NB4 (cell line): ENCODE measurements around the gene ACOX2.

Source experiments
- DNase-seq: peaks from one replicate; pipeline ENCODE4 v3.0.0; 2010; ENCODE audit warnings: low read depth
- H3K4me3 ChIP-seq: one replicate; pipeline ENCODE4 v1.5.1; 2011; ENCODE audit warnings: mild to moderate bottlenecking, low read depth, low read length, moderate library complexity
- CTCF ChIP-seq: IDR thresholded peaks from one replicate; pipeline ENCODE4 v1.5.1; 2012; ENCODE audit warnings: low read depth, low read length
- MAX ChIP-seq: IDR thresholded peaks from 2 replicates; pipeline ENCODE4 v1.6.1; 2011; ENCODE audit warnings: low read depth, low read length
- MYC ChIP-seq: IDR thresholded peaks from 2 replicates; pipeline ENCODE4 v1.6.1; 2011; ENCODE audit warnings: low read depth, low read length
- POLR2A ChIP-seq: IDR thresholded peaks from 2 replicates; pipeline ENCODE4 v1.6.1; 2011; ENCODE audit warnings: mild to moderate bottlenecking; ENCODE audit not compliant: insufficient read length; ENCODE audit errors: extremely low read depth

The ACOX2 gene

GRCh38 chr3:58569287-58570001 is 32.5 kb upstream of the ACOX2 start:
- TF ChIP-seq CTCF (no peak), POLR2A (no peak), MAX (no peak), MYC (no peak)
- H3K4me3 ChIP-seq: no peak overlapping the region
- DNase-seq: no peak

GRCh38 chr3:58568572-58569286 is 31.7 kb upstream of the ACOX2 start:
- DNase-seq: peak; percentile 62
- TF ChIP-seq CTCF (peak; percentile 74), POLR2A (no peak), MAX (no peak)
- no peak overlapping the region for H3K4me3 ChIP-seq

- DNase-seq: no peak
- TF ChIP-seq MYC (no peak), MAX (no peak), CTCF (no peak), POLR2A (no peak)
- H3K4me3 ChIP-seq: no peak overlapping the region
Measured at GRCh38 chr3:58567251-58567515, 30.2 kb upstream of the ACOX2 start.

GRCh38 chr3:58566398-58567250 is 29.6 kb upstream of the ACOX2 start:
- no peak for DNase-seq
- TF ChIP-seq CTCF (no peak), MYC (no peak), MAX (no peak), POLR2A (no peak)

GRCh38 chr3:58565621-58566397 is 28.8 kb upstream of the ACOX2 start:
- no peak for DNase-seq
- H3K4me3 ChIP-seq: no peak overlapping the region
- TF ChIP-seq MAX (no peak), CTCF (no peak), POLR2A (no peak), MYC (no peak)

More at GRCh38 chr3:58566398-58567250, 29.6 kb upstream of the ACOX2 start:
- H3K4me3 ChIP-seq: no peak overlapping the region
